Body of pancreas (tissue), 4 donors: Measurements from ENCODE around the gene IFNK. TPM values are rescaled to one million over a fixed set of nuclear protein-coding genes. Genes with fewer than 3 reads are reported as not detected.

ENCODE experiments used
- ATAC-seq: fragments of 150-250 bp; one replicate; pipeline ENCODE4 v1.9.1; 2016
- DNase-seq, 4 donors: peaks; one replicate each; pipeline ENCODE4 v3.0.0-alpha.2; 2019
- H3K27ac ChIP-seq, 4 donors: fragments of 200-600 bp; sonication (generic); 1 replicate in 3 of 4; 2 replicates in 1 of 4; pipeline versions ENCODE4 v1.5.1 to v1.6.1; 2016 to 2019; ENCODE audit warnings: mild to moderate bottlenecking in 1 of 4, mixed read lengths in 1 of 4, moderate library complexity in 1 of 4
- H3K27me3 ChIP-seq, 2 donors: fragments of 200-600 bp; sonication (generic); one replicate each; pipeline ENCODE4 v1.6.0; 2016; ENCODE audit warnings: mild to moderate bottlenecking in 1 of 2
- H3K36me3 ChIP-seq, 2 donors: fragments of 200-600 bp; sonication (generic); replicated peaks in 1 of 2; 2 replicates each; pipeline ENCODE4 v1.5.1; 2016; ENCODE audit warnings: low read depth in 2 of 2; ENCODE audit not compliant: insufficient read depth in 1 of 2
- H3K4me1 ChIP-seq: fragments of 200-600 bp; sonication (generic); one replicate; pipeline ENCODE4 v1.6.0; 2016
- H3K4me3 ChIP-seq, 2 donors: fragments of 200-600 bp; sonication (generic); 1 replicate in 1 of 2; 2 replicates in 1 of 2; pipeline ENCODE4 v1.5.1; 2016 to 2019
- H3K9me3 ChIP-seq, 3 donors: fragments of 200-600 bp; sonication (generic); 1 replicate in 2 of 3; 2 replicates in 1 of 3; pipeline ENCODE4 v1.5.1; 2016
- POLR2A ChIP-seq, 3 donors: fragments of 450-650 bp; IDR thresholded peaks; one replicate each; pipeline ENCODE4 v1.6.1; 2016; ENCODE audit warnings: antibody characterized with exemption in 3 of 3, mild to moderate bottlenecking in 2 of 3
- WGBS, 2 donors: methylation state at CpG; one replicate each; pipeline ENCODE4 v1.1.5; 2017; 5-methylcytosine and 5-hydroxymethylcytosine counted together
- intact Hi-C: fragments of 100-400 bp; cut with DNase I; formaldehyde crosslinking; loops from one replicate; pipeline ENCODE4 v1.15.1; 2023
- total RNA-seq, 2 donors: library from RNA; depleted of rRNA; stranded (reverse); fragments of >200 nt; gene quantifications; one replicate each; pipeline ENCODE4 v1.1.0, GENCODE V29; 2016
- TF ChIP-seq, protein P1 (sequence below), 7 experiments: fragments of 450-650 bp in 4 of 7; fragments of 200-600 bp in 3 of 7; sonication (generic) in 3 of 7; IDR thresholded peaks; one replicate each; pipeline ENCODE4 v1.5.1; 2016 to 2019; ENCODE audit warnings: antibody characterized with exemption in 7 of 7

Gene IFNK
- total RNA-seq, 2 donors from 2014 or later = not detected

DNA sequence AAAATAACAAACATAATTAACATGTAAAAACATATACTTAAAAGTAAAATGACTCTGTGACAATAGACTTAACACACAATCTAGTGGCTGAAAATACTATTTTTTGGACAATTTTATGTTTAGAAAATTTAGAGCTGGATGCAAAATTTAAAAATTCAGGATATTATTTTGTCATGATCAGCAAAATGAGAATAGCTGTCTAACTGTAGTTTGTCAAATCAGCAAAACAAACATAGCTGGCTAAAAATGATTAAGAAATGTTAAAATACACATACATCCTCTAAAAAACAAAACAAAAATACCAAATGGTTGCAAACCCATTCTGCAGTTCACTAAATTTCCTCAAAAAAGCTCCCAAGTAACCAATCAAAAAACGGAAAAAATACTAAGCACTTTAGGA lies 30.6 kb downstream of the IFNK start:
- intact Hi-C loops = no loop called here
- peaks cover 0 to 10% of the 10 kb centered on the region in 2 donors for H3K36me3 ChIP-seq

DNA sequence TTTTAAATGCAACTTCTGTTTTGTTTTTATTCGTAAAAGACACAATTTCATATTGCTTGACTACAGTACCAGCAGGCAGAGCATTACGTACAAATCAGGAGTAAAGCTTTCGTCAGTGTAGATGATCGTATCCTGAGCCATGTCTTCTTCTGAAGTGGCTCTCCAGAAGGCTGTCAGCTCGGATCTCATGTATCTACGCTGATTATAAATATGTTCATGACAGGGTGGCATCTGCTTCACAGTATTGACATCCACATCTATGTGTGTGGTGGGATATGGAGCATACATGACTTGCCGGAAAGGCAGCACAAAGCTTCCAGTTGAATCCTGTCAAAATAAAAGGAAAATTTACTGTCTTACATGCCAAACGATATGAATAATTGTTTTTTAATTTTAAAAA lies 32.4 kb downstream of the IFNK start:
- WGBS, 2 donors = 91 to 92% methylated on average over 8 of the region's 8 CpGs
- Histone ChIP-seq H3K27me3 (no peaks in the 10 kb centered on the region), H3K27ac (no peak overlapping the region), H3K4me1 (no peaks in the 10 kb centered on the region), H3K9me3 (no peaks in the 10 kb centered on the region), H3K36me3 (peaks cover 0 to 18% of the 10 kb centered on the region in 2 donors), H3K4me3 (no peak overlapping the region)
- TF ChIP-seq POLR2A (IDR thresholded peaks at IDR 0.05) = no peak
- TF ChIP-seq, protein P1, sequence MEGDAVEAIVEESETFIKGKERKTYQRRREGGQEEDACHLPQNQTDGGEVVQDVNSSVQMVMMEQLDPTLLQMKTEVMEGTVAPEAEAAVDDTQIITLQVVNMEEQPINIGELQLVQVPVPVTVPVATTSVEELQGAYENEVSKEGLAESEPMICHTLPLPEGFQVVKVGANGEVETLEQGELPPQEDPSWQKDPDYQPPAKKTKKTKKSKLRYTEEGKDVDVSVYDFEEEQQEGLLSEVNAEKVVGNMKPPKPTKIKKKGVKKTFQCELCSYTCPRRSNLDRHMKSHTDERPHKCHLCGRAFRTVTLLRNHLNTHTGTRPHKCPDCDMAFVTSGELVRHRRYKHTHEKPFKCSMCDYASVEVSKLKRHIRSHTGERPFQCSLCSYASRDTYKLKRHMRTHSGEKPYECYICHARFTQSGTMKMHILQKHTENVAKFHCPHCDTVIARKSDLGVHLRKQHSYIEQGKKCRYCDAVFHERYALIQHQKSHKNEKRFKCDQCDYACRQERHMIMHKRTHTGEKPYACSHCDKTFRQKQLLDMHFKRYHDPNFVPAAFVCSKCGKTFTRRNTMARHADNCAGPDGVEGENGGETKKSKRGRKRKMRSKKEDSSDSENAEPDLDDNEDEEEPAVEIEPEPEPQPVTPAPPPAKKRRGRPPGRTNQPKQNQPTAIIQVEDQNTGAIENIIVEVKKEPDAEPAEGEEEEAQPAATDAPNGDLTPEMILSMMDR (IDR thresholded peaks at IDR 0.05) = no peak
- intact Hi-C loops = no loop called here
- ATAC-seq (no peak), DNase-seq (no peak)

More for the DNA sequence above, 30.6 kb downstream of the IFNK start:
- Histone ChIP-seq H3K4me3 (no peak overlapping the region), H3K27me3 (no peaks in the 10 kb centered on the region), H3K4me1 (no peaks in the 10 kb centered on the region), H3K9me3 (no peaks in the 10 kb centered on the region), H3K27ac (no peak overlapping the region)
- ATAC-seq = no peak
- DNase-seq = no peak
- TF ChIP-seq POLR2A (IDR thresholded peaks at IDR 0.05) = no peak
- TF ChIP-seq, protein P1 (IDR thresholded peaks at IDR 0.05) = no peak
- WGBS, 2 donors = 85 to 86% methylated on average over 1 of the region's 1 CpG

DNA sequence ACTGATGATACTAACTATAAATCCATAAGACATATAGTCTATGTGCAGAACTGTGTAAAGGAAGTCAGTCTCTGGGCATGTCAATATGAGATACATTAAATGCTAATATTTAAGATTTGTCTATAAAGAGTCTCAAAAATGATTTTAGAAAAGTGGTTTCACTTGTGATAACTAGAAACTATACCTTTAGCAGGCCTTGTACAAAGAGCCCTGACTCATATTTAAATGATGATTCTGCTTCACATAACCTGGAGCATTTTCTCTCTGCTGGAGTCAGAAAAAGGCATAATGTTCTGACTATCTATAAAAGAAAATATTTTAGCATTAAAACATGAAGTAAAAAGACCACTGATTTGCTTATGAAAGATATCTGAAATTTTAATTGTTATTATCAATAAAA lies 34.2 kb downstream of the IFNK start:
- H3K9me3 ChIP-seq = no peaks in the 10 kb centered on the region
- H3K4me1 ChIP-seq = no peaks in the 10 kb centered on the region
- no peak overlapping the region for H3K27ac ChIP-seq
- intact Hi-C loops = no loop called here
- peaks cover 0 to 18% of the 10 kb centered on the region in 2 donors for H3K36me3 ChIP-seq
- H3K4me3 ChIP-seq = no peak overlapping the region
- no peaks in the 10 kb centered on the region for H3K27me3 ChIP-seq
- DNase-seq = no peak
- no peak for TF ChIP-seq POLR2A (IDR thresholded peaks at IDR 0.05)
- TF ChIP-seq, protein P1 (IDR thresholded peaks at IDR 0.05) = no peak
- no peak for ATAC-seq

DNA sequence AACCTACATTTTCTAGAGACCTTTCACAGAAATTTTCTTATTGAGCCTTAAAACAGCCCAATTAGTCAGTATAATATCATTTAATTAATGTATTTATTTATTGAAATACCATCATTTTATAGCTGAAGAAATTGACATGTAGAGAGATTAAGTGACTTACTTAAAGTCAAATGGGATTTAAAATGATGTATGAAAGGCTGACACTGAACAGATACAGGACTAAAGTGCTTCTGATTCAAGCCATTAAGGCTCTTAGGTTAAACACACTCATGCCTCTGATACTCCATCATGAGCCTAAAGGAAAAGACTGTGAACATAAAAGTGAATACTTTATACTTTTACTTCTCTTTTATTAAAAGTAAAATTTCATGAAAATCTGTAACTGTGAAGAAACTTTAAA lies 36.4 kb downstream of the IFNK start:
- H3K36me3 ChIP-seq = peaks cover 0 to 16% of the 10 kb centered on the region in 2 donors
- intact Hi-C loops = no loop called here
- no peak for DNase-seq
- ATAC-seq = no peak
- no peaks in the 10 kb centered on the region for H3K9me3 ChIP-seq
- no peak overlapping the region for H3K27ac ChIP-seq
- H3K27me3 ChIP-seq = no peaks in the 10 kb centered on the region
- H3K4me1 ChIP-seq = no peaks in the 10 kb centered on the region
- no peak overlapping the region for H3K4me3 ChIP-seq
- TF ChIP-seq POLR2A (IDR thresholded peaks at IDR 0.05) = no peak
- TF ChIP-seq, protein P1 (IDR thresholded peaks at IDR 0.05) = no peak

DNA sequence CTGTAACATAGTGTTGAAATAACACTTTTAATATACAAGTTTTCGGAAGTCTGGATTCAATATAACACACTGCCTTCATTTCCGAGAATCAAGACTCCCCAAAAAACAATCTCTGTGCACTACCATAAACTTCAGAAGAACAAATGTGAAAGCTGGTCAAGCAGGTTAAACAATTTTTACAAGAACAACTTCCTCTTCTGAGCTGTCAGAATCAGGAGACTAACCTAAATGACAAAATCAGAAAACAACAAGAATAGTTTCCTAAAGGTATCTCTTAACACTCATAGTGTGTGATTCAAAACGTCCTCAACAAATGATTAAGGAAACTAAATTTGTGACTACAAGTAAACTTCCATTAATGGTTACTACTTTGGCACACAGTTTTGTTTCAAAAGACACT lies 37.6 kb downstream of the IFNK start:
- 57 to 65% methylated on average over 3 of the region's 3 CpGs for WGBS, 2 donors
- intact Hi-C loops = no loop called here
- Histone ChIP-seq H3K4me1 (no peaks in the 10 kb centered on the region), H3K9me3 (no peaks in the 10 kb centered on the region), H3K27me3 (no peaks in the 10 kb centered on the region), H3K36me3 (peaks cover 0 to 18% of the 10 kb centered on the region in 2 donors), H3K4me3 (no peak overlapping the region), H3K27ac (no peak overlapping the region)
- no peak for DNase-seq
- TF ChIP-seq, protein P1 (IDR thresholded peaks at IDR 0.05) = no peak
- TF ChIP-seq POLR2A (IDR thresholded peaks at IDR 0.05) = no peak
- no peak for ATAC-seq
